HG03457 (cell line): ENCODE results near the gene KCNN3.
"Not testable (repeated sequence)": the region's sequence is repeated elsewhere in the genome, so short reads cannot be mapped to it uniquely, and the experiment has no call there.

ENCODE experiments used
- ATAC-seq: cut with Tn5 transposase; IDR thresholded peaks from one replicate; pipeline ENCODE4 v1.9.1; 2021; ENCODE audit warnings: moderate number of reproducible peaks; ENCODE audit not compliant: unreplicated experiment

Gene KCNN3

DNA sequence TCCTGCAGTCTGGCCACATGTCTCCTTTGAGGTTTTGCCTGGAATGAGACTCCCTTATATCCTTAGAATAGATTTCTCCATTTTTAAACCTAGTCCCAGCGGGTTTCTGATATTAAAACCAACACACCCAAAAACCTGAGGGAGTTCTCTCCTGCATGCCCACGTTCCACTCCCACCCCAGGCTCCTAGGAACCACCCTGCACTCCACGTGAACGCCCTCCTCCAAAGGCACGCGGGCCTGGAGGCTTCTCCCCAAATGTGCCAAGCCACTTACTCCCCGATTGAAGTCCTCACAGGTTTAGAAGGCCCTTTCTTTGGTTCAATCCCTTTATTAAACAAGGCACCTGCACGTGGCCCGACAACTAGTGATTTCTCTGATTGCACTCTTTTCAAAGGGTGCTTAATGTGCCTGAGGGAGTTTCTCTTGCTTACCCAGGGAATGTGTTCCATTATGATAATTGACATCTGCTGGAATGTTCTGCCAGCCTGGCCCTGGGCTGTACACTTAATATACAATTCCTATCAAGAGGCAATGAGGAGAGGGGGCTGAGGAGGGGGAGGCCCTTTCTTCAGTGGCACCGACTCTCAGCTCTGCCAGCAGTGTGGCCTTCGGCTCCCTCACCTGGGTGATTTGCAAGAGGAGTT, 157.8 kb downstream of the KCNN3 start:
- ATAC-seq = no peak

- no peak for ATAC-seq
These were observed 158.7 kb downstream of the KCNN3 start for GRCh38 chr1:154711416-154711815.

- no peak for ATAC-seq
These were observed 160.0 kb downstream of the KCNN3 start for GRCh38 chr1:154710106-154710505.

GRCh38 chr1:154707901-154708463, 162.1 kb downstream of the KCNN3 start:
- no peak for ATAC-seq

DNA sequence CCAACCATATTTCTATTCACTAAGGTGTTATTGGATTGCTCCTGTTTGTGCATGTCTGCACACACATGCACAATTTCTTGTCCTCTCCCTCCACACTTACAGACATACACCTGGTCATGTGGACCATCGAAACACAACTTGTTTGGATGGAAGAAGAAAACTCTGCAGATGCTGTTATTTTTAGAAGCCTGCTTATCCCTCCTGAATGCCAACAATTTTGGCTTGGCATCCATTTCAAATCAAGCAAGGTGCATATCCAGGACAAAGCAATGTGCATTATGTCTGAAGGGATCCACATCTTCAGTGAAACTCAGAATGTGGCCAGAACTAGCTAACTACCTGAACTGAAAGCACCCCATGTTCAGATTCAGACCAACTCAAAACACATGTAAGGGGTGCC, 163.2 kb downstream of the KCNN3 start:
- ATAC-seq = no peak

- ATAC-seq = no peak
These were observed 164.5 kb downstream of the KCNN3 start for GRCh38 chr1:154705544-154705943.

- no peak for ATAC-seq
These were observed 166.9 kb downstream of the KCNN3 start for GRCh38 chr1:154703170-154703569.

DNA sequence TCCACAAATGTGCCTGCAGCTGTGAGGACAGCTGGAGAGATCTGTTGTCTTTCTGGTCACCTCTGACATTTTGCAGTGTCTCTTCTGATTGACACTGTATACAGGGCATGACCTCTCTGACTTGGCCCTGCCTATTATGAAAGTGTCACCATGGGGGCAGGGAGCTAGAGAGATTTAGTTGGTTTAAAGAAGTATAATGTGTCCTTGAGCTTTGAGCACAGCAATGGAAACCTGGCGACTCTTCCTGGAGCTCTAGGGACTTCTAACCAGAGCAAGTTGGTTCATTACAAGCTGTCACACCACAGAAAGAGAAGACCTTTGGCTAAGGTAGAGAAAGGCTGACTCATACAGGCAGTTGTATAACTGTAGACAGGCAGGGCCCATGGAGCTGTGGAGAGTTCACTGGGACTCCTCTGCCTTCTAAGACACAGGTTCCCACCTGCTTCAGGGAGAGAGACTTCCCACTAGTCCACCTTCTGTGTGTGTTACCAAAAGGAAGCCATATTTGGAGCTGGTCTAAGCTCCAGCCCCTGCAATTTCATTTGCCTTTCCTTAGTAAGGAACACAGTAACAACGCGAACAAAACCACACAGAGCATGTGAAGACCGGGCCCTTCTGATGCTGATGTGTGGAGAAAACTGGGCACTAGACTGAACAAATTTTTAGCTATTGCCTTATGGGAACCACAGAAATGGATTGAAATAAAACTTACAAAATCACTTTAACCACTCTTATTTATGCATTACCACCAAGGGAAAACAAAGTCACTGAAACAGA, 171.6 kb downstream of the KCNN3 start:
- no peak for ATAC-seq

DNA sequence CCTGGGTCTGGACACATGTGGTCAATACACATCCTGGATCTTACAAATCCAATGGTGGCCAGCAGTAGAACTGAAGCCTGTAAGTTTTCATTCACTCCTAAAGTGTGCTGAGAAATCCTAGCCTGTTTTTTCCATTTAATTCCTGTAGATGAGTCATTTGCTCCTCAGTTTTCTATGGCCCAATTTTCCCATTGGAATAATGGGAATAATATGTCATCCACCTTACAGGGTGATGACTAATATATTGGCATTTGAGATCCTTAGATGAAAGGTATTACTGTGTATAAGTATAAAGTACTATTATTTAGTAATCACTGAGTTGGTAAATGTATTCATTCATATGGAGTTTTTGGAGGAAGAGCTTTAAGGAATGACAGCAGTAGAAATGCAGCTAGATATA, 172.4 kb downstream of the KCNN3 start:
- ATAC-seq = no peak

DNA sequence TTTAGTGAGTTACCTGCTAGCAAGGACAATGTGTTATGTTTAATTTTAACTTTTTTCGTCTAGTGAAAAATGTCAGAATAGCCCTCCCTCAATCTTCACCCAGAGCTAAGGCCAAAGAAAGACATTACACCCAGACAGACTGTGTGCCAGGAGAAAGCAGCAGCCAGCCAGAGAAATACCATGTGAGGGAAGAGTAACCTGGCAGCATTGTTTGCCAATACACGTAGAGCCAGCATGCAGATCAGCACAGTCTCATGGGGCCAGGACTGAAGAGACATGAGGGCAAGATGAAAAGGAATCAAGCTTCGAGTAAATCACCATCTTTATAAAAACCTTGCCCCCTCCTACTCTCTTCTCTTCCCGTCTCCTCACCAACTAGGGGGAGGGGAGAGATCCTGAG, 173.6 kb downstream of the KCNN3 start:
- ATAC-seq = no peak

GRCh38 chr1:154695985-154696384, 174.1 kb downstream of the KCNN3 start:
- no peak for ATAC-seq

GRCh38 chr1:154694995-154695394, 175.1 kb downstream of the KCNN3 start:
- no peak for ATAC-seq

DNA sequence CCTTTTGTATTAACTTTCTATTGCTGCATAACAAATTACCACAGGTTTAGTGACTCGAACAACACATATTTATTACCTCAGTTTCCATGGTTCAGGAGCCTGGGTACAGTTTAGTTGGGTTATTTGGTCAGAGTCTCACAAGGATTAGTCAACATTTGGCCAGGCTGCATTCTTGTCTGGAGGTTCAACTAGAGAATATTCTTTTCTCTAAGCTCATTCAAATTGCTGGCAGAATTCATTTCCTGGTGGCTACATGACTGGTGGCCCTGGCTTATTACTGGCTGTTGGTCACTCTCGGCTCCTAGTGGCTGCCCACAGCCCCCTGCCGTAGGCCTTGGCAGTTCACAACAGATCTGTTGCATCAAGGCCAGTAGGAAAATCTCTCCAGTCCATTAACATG, 181.0 kb downstream of the KCNN3 start:
- ATAC-seq = no peak

- ATAC-seq = no peak
These were observed 183.6 kb downstream of the KCNN3 start for GRCh38 chr1:154686507-154686906.

DNA sequence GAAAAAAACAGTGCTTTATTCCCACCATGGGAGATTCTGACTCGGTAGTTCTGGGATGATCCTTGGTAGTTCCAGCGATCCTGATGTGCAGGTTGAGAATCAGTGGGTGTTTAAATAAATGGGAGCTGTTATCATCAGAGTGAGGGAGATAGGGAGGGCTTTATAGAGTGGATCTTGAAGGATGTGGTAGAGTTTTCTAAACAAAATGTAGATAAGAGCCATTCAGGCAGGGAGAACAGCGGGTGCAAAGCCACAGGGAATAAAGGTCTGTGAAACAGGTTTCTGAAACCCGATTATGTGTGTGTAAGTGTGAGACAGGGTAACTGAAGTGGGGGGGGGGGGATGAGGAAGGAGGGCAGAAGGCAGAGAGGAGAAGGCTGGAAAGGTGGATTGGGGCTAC, 186.3 kb downstream of the KCNN3 start:
- ATAC-seq = no peak

GRCh38 chr1:154682254-154682653, 187.8 kb downstream of the KCNN3 start:
- no peak for ATAC-seq

- ATAC-seq = not testable (repeated sequence)
These were observed 192.2 kb downstream of the KCNN3 start for GRCh38 chr1:154677844-154678243.

DNA sequence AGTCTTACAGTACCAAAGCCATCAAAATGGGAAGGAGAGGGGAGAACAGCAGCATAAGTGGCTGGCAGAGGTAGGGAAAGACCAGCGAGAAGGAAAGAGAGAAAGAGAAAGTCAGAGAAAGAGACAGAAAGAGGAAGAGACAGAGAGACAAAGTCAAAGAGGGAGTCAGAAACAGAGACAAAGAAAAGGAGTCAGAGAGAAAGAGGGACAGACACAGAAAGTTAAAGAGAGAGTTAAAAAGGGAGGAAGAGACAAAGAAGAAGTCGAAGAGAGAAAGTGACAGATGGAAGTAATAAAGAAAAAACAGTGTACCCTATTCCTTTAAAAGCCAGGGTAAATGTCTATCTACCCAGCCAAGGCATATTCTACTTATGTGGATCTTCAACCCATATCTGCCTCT, 193.2 kb downstream of the KCNN3 start:
- ATAC-seq = not testable (repeated sequence)

DNA sequence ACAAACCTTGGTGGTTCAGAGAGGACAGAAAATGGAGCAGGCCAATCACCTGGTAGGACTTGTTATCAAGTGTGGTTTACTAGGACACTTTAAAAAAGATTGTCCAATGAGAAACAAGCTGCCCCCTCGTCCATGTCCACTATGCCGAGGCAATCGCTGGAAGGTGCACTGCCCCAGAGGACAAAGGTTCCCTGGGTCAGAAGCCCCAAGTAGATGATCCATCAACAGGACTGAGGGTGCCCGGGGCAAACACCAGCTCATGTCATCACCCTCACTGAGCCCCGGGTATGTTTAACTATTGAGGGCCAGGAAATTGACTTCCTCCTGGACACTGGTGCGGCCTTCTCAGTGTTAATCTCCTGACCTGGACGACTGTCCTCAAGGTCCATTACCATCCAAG, 195.6 kb downstream of the KCNN3 start:
- ATAC-seq = not testable (repeated sequence)

GRCh38 chr1:154672245-154672644, 197.8 kb downstream of the KCNN3 start:
- ATAC-seq = not testable (repeated sequence)

- ATAC-seq = not testable (repeated sequence)
These were observed 198.7 kb downstream of the KCNN3 start for GRCh38 chr1:154671412-154671811.
